ENCODE results near the gene TP53BP1.
"Not testable (repeated sequence)": the region's sequence is repeated elsewhere in the genome, so short reads cannot be mapped to it uniquely, and the experiment has no call there.

TP53BP1 gene, protein sequence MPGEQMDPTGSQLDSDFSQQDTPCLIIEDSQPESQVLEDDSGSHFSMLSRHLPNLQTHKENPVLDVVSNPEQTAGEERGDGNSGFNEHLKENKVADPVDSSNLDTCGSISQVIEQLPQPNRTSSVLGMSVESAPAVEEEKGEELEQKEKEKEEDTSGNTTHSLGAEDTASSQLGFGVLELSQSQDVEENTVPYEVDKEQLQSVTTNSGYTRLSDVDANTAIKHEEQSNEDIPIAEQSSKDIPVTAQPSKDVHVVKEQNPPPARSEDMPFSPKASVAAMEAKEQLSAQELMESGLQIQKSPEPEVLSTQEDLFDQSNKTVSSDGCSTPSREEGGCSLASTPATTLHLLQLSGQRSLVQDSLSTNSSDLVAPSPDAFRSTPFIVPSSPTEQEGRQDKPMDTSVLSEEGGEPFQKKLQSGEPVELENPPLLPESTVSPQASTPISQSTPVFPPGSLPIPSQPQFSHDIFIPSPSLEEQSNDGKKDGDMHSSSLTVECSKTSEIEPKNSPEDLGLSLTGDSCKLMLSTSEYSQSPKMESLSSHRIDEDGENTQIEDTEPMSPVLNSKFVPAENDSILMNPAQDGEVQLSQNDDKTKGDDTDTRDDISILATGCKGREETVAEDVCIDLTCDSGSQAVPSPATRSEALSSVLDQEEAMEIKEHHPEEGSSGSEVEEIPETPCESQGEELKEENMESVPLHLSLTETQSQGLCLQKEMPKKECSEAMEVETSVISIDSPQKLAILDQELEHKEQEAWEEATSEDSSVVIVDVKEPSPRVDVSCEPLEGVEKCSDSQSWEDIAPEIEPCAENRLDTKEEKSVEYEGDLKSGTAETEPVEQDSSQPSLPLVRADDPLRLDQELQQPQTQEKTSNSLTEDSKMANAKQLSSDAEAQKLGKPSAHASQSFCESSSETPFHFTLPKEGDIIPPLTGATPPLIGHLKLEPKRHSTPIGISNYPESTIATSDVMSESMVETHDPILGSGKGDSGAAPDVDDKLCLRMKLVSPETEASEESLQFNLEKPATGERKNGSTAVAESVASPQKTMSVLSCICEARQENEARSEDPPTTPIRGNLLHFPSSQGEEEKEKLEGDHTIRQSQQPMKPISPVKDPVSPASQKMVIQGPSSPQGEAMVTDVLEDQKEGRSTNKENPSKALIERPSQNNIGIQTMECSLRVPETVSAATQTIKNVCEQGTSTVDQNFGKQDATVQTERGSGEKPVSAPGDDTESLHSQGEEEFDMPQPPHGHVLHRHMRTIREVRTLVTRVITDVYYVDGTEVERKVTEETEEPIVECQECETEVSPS (N-terminal part only)

DNA sequence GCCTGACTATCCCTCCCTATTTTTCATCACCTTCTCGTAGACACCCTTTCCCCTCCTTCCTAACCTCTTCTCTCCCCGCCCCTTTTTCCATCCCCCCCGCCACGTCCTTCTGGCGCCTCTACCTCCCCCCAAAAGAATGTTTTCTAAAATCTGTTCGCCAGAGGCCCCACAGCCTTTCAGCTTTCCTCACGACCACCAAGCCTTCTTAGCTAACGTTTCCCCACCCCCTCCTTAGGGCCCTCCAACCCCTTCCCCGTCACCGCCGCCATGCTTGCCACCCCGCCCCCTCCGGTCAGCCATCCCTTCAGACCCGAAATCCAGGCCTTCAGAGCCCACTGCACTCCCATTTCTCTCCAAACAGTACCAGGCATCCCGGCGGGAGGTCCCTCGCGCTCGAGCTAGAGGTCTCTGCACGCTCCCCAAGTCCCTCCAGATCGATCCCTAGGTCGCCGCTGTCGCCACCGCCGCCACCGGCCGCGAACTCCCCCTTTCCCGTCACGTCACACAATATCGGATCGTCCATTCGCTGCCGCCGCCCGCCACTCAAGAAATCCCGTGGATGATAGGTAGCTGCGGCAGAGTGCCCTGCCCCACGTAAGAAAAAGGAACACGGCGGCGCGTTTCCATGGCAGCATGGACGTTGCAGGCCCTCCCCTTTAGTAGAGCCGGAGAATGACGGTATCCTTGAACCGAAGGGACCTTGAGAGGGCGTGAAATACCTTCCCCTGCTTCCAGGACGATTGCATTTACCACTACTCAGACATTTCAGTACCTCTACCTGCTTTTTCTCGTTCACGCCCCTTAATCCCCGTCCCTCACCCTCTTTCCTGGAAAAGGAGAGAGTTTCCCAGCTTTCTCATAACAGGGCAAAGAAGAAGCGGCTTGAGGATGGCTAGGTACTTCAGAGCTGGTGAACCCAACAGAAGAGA, at the start of gene TP53BP1:
TSS of gene TP53BP1 (minus strand) at position 484 of the 929 bp plus-strand sequence. CDS start at position 371, 113 bp downstream.
- peak; percentile 97 for DNase-seq (ENCODE audit: low spot score)
- TF ChIP-seq, protein P1, sequence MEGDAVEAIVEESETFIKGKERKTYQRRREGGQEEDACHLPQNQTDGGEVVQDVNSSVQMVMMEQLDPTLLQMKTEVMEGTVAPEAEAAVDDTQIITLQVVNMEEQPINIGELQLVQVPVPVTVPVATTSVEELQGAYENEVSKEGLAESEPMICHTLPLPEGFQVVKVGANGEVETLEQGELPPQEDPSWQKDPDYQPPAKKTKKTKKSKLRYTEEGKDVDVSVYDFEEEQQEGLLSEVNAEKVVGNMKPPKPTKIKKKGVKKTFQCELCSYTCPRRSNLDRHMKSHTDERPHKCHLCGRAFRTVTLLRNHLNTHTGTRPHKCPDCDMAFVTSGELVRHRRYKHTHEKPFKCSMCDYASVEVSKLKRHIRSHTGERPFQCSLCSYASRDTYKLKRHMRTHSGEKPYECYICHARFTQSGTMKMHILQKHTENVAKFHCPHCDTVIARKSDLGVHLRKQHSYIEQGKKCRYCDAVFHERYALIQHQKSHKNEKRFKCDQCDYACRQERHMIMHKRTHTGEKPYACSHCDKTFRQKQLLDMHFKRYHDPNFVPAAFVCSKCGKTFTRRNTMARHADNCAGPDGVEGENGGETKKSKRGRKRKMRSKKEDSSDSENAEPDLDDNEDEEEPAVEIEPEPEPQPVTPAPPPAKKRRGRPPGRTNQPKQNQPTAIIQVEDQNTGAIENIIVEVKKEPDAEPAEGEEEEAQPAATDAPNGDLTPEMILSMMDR (IDR thresholded peaks at IDR 0.05; ENCODE audit: borderline replicate concordance, control extremely low read depth, extremely low read depth, insufficient read depth, missing control alignments), result no peak
- in situ Hi-C loops (cut with MboI; ENCODE audit: low sequenced_read_pairs, unreplicated experiment), result no loop called here

DNA sequence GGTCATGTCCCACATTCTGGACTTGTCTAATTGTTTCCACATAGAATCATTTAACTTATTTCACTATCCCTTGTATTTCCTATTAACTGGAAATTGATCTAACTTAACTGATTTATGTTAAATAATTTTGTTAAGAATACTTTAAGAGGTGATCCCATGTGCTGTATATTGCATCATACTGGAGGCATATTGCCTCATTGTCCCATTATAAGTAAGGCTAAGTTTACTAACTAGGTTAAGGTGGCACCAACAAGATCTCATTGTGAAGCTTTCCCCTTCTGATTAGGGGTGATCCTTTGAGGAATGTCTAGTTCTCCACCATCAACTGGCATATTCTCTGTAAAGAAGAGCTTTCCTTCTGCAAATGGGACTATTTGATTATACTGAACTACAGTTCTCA, 48.8 kb upstream of the TP53BP1 start:
- in situ Hi-C loops (cut with MboI; ENCODE audit: low sequenced_read_pairs, unreplicated experiment), result no loop called here
- TF ChIP-seq, protein P1 (IDR thresholded peaks at IDR 0.05; ENCODE audit: borderline replicate concordance, control extremely low read depth, extremely low read depth, insufficient read depth, missing control alignments), result no peak
- no peak for DNase-seq (ENCODE audit: low spot score)

DNA sequence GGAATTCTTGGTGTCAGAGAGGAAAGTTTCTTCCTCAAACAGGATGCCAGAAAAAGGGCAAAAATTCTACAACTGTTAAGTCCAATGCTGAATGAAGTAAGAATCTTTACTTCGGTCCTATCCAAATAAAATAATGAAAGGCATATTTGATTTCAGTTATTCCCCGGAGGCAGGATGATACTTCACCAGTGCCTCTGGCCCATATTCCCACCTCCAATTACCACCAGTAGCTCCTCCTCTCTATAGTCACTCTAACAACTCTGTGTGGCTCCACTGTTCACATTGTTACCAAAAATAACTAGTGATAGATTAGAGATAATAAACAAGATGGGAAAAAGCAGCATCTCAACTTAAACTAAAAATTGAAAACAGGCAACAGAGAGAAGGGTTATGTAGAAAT, 45.1 kb upstream of the TP53BP1 start:
- in situ Hi-C loops (cut with MboI; ENCODE audit: low sequenced_read_pairs, unreplicated experiment), result no loop called here

DNA sequence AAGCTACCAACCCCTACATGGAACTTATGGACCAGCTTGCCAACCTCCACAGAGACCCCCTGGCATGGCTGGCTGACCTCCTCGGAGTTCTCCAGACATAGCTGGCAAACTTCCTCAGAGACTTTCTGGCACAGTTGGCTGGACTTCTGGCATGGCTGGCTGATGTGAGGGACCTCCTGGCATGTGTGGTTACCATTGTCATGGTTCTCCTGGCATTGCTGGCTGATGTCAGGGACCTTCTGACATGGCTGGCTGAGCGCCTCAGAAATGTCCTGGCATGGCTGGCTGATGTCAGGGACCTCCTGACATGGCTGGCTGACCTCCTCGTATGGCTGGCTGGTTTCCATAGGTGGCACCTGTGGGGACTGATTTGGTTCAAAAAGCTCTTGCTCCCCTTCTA, 41.9 kb upstream of the TP53BP1 start:
- TF ChIP-seq, protein P1 (IDR thresholded peaks at IDR 0.05; ENCODE audit: borderline replicate concordance, control extremely low read depth, extremely low read depth, insufficient read depth, missing control alignments), result no peak
- in situ Hi-C loops (cut with MboI; ENCODE audit: low sequenced_read_pairs, unreplicated experiment), result no loop called here
- DNase-seq (ENCODE audit: low spot score), result no peak

More for the DNA sequence above, 45.1 kb upstream of the TP53BP1 start:
- TF ChIP-seq, protein P1 (IDR thresholded peaks at IDR 0.05; ENCODE audit: borderline replicate concordance, control extremely low read depth, extremely low read depth, insufficient read depth, missing control alignments), result no peak
- no peak for DNase-seq (ENCODE audit: low spot score)

DNA sequence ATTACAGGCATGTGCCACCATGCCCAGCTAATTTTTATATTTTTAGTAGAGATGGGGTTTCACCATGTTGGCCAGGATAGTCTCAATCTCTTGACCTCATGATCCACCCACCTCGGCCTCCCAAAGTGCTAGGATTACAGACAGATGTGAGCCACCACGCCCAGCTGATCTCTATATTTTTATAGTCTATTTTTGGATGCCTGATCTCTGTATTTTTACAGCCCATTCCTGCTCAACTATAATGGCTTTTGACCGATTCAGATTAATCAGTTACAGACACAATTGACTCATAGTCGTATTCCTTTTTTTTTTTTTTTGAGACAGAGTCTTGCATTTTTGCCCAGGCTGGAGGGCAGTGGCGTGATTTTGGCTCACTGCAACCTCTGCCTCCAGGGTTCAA, 39.9 kb upstream of the TP53BP1 start:
- DNase-seq (ENCODE audit: low spot score); in situ Hi-C loops (cut with MboI; ENCODE audit: low sequenced_read_pairs, unreplicated experiment): not testable (repeated sequence)

DNA sequence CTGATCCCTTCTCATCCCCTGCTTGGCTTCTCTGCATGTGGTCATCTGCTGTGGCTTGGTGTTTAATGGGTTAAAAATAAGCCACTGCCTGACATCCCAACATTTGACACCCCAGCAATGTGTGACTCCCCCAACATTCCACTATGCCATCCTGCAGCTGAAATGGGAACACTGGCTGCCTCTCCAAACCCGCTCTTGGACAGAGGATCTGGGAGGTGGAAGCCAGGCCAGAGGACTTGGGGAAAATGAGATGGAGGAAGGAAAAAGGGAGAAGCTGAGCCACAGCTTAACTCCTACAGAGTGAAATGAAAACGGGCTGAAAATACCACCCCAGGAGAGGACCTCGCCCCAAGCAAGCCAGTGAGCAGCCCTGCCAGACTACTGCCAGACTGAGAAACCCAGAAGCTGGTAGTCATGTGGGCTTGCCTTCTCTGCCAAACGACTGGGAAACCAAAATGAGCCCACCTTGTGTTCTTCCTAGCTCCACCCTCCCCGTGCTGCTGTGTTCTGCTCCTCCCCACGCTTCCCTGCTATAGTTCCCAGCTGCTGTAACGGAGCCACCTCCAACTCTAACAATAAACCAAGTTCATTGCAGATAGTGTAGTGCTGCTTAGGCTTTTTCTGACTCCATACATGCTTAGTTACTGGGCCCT, 38.2 kb upstream of the TP53BP1 start:
- TF ChIP-seq, protein P1 (IDR thresholded peaks at IDR 0.05; ENCODE audit: borderline replicate concordance, control extremely low read depth, extremely low read depth, insufficient read depth, missing control alignments), result no peak
- in situ Hi-C loops (cut with MboI; ENCODE audit: low sequenced_read_pairs, unreplicated experiment), result no loop called here
- DNase-seq (ENCODE audit: low spot score), result no peak
